Heart left ventricle (tissue), 16 donors: ENCODE results near the gene ZNF628. TPM values are rescaled to one million over a fixed set of nuclear protein-coding genes. Genes with fewer than 3 reads are reported as not detected.

Experiments
- ATAC-seq, 4 donors: fragments of 200-7000 bp; cut with Tn5 transposase; one replicate each; pipeline ENCODE4 v1.9.1; 2020 to 2022; ENCODE audit warnings: moderate library complexity in 4 of 4, mild to moderate bottlenecking in 3 of 4, moderate number of reproducible peaks in 1 of 4
- DNase-seq, 5 donors: peaks; one replicate each; pipeline ENCODE4 v3.0.0-alpha.2; 2020
- H3K27ac ChIP-seq, 12 donors: fragments of 200-600 bp; sonication (generic) in 4 of 12; one replicate each; pipeline versions ENCODE4 v1.5.0 to v1.8.0; 2016 to 2022; ENCODE audit warnings: mild to moderate bottlenecking in 2 of 12
- H3K27me3 ChIP-seq, 9 donors: fragments of 200-600 bp; sonication (generic) in 2 of 9; one replicate each; pipeline versions ENCODE4 v1.5.1 to v1.8.0; 2016 to 2022; ENCODE audit warnings: mild to moderate bottlenecking in 3 of 9
- H3K36me3 ChIP-seq, 9 donors: fragments of 200-600 bp; sonication (generic) in 2 of 9; one replicate each; pipeline versions ENCODE4 v1.5.0 to v1.8.0; 2018 to 2022; ENCODE audit warnings: mild to moderate bottlenecking in 2 of 9
- H3K4me1 ChIP-seq, 12 donors: fragments of 200-600 bp; sonication (generic) in 4 of 12; one replicate each; pipeline versions ENCODE4 v1.5.0 to v1.8.0; 2016 to 2022; ENCODE audit warnings: mild to moderate bottlenecking in 3 of 12
- H3K4me3 ChIP-seq, 12 donors: fragments of 200-600 bp; sonication (generic) in 4 of 12; one replicate each; pipeline versions ENCODE4 v1.5.0 to v1.8.0; 2017 to 2022; ENCODE audit warnings: mild to moderate bottlenecking in 9 of 12, moderate library complexity in 4 of 12
- H3K9me3 ChIP-seq, 12 donors: fragments of 200-600 bp; sonication (generic) in 4 of 12; one replicate each; pipeline versions ENCODE4 v1.5.0 to v1.8.0; 2016 to 2022; ENCODE audit warnings: mild to moderate bottlenecking in 1 of 12
- CTCF ChIP-seq, 12 donors: fragments of 200-600 bp; sonication (generic) in 4 of 12; IDR thresholded peaks; one replicate each; pipeline versions ENCODE4 v1.5.0 to v1.8.0; 2018 to 2022; ENCODE audit warnings: antibody characterized with exemption in 12 of 12, mild to moderate bottlenecking in 5 of 12
- POLR2A ChIP-seq, 2 donors: fragments of 450-650 bp; IDR thresholded peaks; one replicate each; pipeline ENCODE4 v1.6.1; 2017; ENCODE audit warnings: antibody characterized with exemption in 2 of 2, mild to moderate bottlenecking in 2 of 2, moderate library complexity in 2 of 2
- WGBS, 4 donors: extraction: QIAGEN DNeasy Blood & Tissue Kit in 2 of 4; methylation state at CpG; one replicate each; pipeline versions ENCODE4 v1.1.5 to v1.1.7; 2013 to 2018; 5-methylcytosine and 5-hydroxymethylcytosine counted together
- intact Hi-C, 10 donors: fragments of 100-400 bp; cut with DNase I; formaldehyde crosslinking; loops; one replicate each; pipeline versions ENCODE4 v1.11.1 to v1.14.2; 2022
- polyA plus RNA-seq, 2 donors: library from polyadenylated mRNA; stranded (reverse); fragments of 200-250 nt; gene quantifications; one replicate each; pipeline ENCODE4 v1.2.3, GENCODE V29; 2013
- total RNA-seq, 9 donors: library from RNA; depleted of rRNA in 2 of 9; stranded (reverse); fragments of >200 nt in 2 of 9; fragmentation: NEBNext Ultra II Directional in 3 of 9; extraction: Animal tissue kit (Norgen Biotek cat#: 25700) in 3 of 9; gene quantifications; one replicate each; pipeline versions ENCODE4 v1.1.0 to v1.2.4, GENCODE V29; 2016 to 2023
- donor health status: ischemic (EF 13 %, LVEDD 7.1; RV severe dilation, severe dysfunction).
- donor health status: healthy with polysubstance abuse.
- donor health status: DM: no; HTN: yes; CAD: no.
- donor health status: DM: no; HTN: no; CAD: no.
- donor health status: ischemic (EF 25% LVEDD 6.9; RV normal size, moderate dysfunction).
- donor health status: ischemic (EF 25% LVEDD 5.7; RV mildly dilated, moderate dysfunction).
- donor health status: healthy.
- donor health status: DM: yes; HTN: yes; CAD: no.
- donor health status: ischemic (EF 35%, LVEDD 5.7; RV mildly dilated, moderate dysfunction).
- donor health status: nonischemic (EF 11% LVEDD 7.7; RV severe dilation, severe dysfunction).
- donor health status: DM: yes; HTN: yes; CAD: no.
- donor health status: PGD.
- donor health status: ischemic (EF 29% LVEDD 5.4; RV normal size, mild dysfunction).
- donor health status: nonischemic (EF 23%, LVEDD 6.1; RV moderate dilation, normal function).

The ZNF628 gene
- total and polyA plus RNA-seq, 11 donors = 2.3 to 10.3 (median 5.4) TPM

DNA sequence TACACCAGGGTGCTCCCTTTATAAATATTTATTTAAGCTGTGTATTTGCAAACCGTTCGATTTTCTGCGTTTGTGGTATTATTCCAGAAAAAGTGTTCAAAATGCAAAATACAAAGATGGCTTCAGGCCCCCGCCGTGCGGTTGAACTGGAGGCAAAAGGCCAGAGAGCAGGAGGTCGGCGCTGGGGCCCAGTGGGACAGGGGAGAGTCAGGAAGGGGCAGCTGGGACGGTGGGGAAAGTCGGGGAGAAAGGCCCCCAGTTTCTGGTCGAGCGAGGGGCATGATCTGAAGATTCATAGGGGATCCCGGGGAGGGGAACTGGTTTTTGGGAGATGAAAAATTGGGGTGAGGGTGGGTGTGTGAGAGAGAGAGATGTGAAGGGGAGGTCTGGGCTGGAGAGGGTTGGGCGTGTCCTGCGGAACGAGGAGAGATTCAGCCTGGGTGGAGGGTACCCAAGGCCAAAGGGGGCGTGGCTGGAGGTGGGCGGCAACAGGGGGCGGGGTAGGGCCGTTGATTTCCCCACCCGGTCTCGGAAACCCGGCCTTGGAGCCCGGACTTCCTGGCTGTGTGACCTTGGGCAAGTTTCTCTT lies 15.7 kb upstream of the ZNF628 start:
- Histone ChIP-seq H3K27ac (peak overlapping the region; percentile 63 to 97 (median 92)), H3K27me3 (no peaks in the 10 kb centered on the region), H3K9me3 (no peaks in the 10 kb centered on the region), H3K4me1 (peaks cover 0 to 24% (median 9%) of the 10 kb centered on the region in 12 donors), H3K36me3 (peaks cover 0 to 7% (median 0%) of the 10 kb centered on the region in 9 donors), H3K4me3 (peak overlapping the region; percentile 47 to 94 (median 82))
- DNase-seq (peak; percentile 85 to 90 (median 88)), ATAC-seq (peak; percentile 48 to 71 (median 66))
- 9 to 15% (median 12%) methylated on average over 23 to 24 of the region's 24 CpGs for WGBS, 4 donors
- intact Hi-C loops = loop anchor here in 3 of 10 donors (1.0 to 5.0 kb wide), 4 partner anchors 50 to 201 kb away; partner anchors contain the start of gene PPP6R1 (in 1 of the 3)
- TF ChIP-seq POLR2A (IDR thresholded peaks at IDR 0.05) = no peak
- no peak for TF ChIP-seq CTCF (IDR thresholded peaks at IDR 0.05)

GRCh38 chr19:55461259-55461973 lies 15.0 kb upstream of the ZNF628 start, which contains the start of gene ISOC2:
Gene ISOC2 (minus strand): TSS chr19:55461642. CDS start chr19:55456486, 5,156 bp downstream.
- peak; percentile 94 to 96 (median 96) for ATAC-seq
- no peaks in the 10 kb centered on the region for H3K27me3 ChIP-seq
- peak within 1 kb of the TSS; percentile 47 to 94 (median 82) for H3K4me3 ChIP-seq
- TF ChIP-seq POLR2A (IDR thresholded peaks at IDR 0.05) = peak in 1 of 2 donors; percentile 27
- no peak for TF ChIP-seq CTCF (IDR thresholded peaks at IDR 0.05)
- no peaks in the 10 kb centered on the region for H3K9me3 ChIP-seq
- peaks cover 0 to under 1% (median 0%) of the 10 kb centered on the region in 9 donors for H3K36me3 ChIP-seq
- peak; percentile 100 for DNase-seq
- peaks cover 0 to 24% (median 9%) of the 10 kb centered on the region in 12 donors for H3K4me1 ChIP-seq
- H3K27ac ChIP-seq = peak within 1 kb of the TSS; percentile 63 to 97 (median 92)
- intact Hi-C loops = loop anchor here in 3 of 10 donors (1.0 to 5.0 kb wide), 4 partner anchors 51 to 202 kb away; partner anchors contain the start of gene PPP6R1 (in 1 of the 3)
- WGBS, 4 donors = 0 to 2% (median 1%) methylated on average over 26 to 54 of the region's 54 CpGs

GRCh38 chr19:55461974-55462626 lies 14.3 kb upstream of the ZNF628 start:
- intact Hi-C loops = loop anchor here in 3 of 10 donors (1.0 to 5.0 kb wide), 4 partner anchors 51 to 203 kb away; partner anchors contain the start of gene PPP6R1 (in 1 of the 3)
- DNase-seq = no peak
- H3K27me3 ChIP-seq = no peaks in the 10 kb centered on the region
- TF ChIP-seq CTCF (IDR thresholded peaks at IDR 0.05) (no peak), POLR2A (IDR thresholded peaks at IDR 0.05) (peak in 1 of 2 donors; percentile 78)
- peak overlapping the region; percentile 28 to 94 (median 81) for H3K4me3 ChIP-seq
- no peaks in the 10 kb centered on the region for H3K36me3 ChIP-seq
- peaks cover 0 to 24% (median 9%) of the 10 kb centered on the region in 12 donors for H3K4me1 ChIP-seq
- H3K27ac ChIP-seq = peak overlapping the region; percentile 28 to 97 (median 69)
- 10 to 21% (median 12%) methylated on average over 17 to 27 of the region's 27 CpGs for WGBS, 4 donors
- no peak for ATAC-seq
- no peaks in the 10 kb centered on the region for H3K9me3 ChIP-seq
